ENCODE data around the gene RNF223. TPM values are rescaled to one million over a fixed set of nuclear protein-coding genes. Genes with fewer than 3 reads are reported as not detected.

RNF223 gene
- total RNA-seq, 1 experiment from 2014 or later = 6.3 TPM

DNA sequence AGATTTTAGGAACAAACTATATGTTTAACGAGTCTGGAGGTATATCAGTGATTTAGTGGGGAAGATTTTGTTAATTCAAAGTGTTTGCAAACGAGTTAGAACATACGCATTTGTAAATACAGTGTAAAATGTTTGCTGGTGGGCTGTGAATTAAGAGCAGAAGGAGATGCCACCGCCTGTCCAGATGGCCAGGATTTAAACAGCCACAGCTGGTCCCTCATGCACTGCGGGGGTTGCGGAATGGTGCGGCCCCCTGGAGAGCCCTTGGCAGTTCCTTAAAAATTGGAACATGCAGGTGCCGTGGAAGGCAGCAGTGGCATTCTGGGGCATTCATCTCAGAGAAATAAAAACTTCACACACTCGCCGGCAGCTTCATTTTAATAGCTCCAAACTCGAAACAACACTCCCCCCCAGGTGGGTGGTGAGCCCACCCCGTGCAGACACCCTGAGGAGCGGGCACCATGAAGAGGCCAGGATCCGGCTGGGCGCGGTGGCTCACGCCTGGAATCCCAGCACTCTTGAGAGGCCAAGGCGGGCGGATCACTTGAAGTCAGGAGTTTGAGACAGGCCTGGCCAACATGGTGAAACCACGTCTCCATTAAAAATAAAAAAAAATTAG is 45.3 kb upstream of the RNF223 start (continued):
- TF ChIP-seq, protein P1, sequence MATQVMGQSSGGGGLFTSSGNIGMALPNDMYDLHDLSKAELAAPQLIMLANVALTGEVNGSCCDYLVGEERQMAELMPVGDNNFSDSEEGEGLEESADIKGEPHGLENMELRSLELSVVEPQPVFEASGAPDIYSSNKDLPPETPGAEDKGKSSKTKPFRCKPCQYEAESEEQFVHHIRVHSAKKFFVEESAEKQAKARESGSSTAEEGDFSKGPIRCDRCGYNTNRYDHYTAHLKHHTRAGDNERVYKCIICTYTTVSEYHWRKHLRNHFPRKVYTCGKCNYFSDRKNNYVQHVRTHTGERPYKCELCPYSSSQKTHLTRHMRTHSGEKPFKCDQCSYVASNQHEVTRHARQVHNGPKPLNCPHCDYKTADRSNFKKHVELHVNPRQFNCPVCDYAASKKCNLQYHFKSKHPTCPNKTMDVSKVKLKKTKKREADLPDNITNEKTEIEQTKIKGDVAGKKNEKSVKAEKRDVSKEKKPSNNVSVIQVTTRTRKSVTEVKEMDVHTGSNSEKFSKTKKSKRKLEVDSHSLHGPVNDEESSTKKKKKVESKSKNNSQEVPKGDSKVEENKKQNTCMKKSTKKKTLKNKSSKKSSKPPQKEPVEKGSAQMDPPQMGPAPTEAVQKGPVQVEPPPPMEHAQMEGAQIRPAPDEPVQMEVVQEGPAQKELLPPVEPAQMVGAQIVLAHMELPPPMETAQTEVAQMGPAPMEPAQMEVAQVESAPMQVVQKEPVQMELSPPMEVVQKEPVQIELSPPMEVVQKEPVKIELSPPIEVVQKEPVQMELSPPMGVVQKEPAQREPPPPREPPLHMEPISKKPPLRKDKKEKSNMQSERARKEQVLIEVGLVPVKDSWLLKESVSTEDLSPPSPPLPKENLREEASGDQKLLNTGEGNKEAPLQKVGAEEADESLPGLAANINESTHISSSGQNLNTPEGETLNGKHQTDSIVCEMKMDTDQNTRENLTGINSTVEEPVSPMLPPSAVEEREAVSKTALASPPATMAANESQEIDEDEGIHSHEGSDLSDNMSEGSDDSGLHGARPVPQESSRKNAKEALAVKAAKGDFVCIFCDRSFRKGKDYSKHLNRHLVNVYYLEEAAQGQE (IDR thresholded peaks at IDR 0.05; ENCODE audit: low read depth) = no peak
- TF ChIP-seq ELF1 (IDR thresholded peaks at IDR 0.05; ENCODE audit: borderline replicate concordance, low read depth) (no peak), EGR1 (IDR thresholded peaks at IDR 0.05; ENCODE audit: low read depth) (no peak), POLR2A (IDR thresholded peaks at IDR 0.05; ENCODE audit: borderline replicate concordance, extremely low read depth, insufficient read depth, insufficient read length) (no peak), SP1 (IDR thresholded peaks at IDR 0.05; ENCODE audit: low read depth) (no peak), TCF7L2 (IDR thresholded peaks at IDR 0.05; ENCODE audit: borderline replicate concordance, extremely low read depth, insufficient read depth, insufficient read length) (no peak)

DNA sequence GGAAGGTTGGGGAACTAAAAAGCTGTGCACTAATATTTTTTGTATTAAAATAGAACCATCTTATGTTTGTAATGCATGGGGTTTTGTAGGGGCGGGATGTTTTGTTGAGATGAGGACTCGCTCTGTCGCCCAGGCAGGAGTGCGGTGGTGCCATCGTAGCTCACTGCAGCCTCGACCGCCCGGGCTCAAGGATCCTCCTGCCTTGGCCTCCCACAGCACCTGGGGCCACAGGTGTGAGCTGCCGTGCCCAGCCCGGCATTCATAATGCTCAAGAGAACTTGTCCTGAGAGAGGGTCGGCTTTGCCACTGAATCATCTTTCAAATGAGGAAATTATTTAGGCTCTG is 44.7 kb upstream of the RNF223 start:
- no peaks in the 10 kb centered on the region for H3K9me2 ChIP-seq (ENCODE audit: insufficient read depth)
- no peak overlapping the region for H3K27ac ChIP-seq (ENCODE audit: low read depth, low read length)
- H3K9me3 ChIP-seq (ENCODE audit: control insufficient read depth in 1 of 2, insufficient read depth in 1 of 2, low read depth in 1 of 2, low read length in 2 of 2) = peaks cover 0 to 2% of the 10 kb centered on the region in 2 experiments; a peak in 1 of 4 replicates
- H3K36me3 ChIP-seq (ENCODE audit: control insufficient read depth in 1 of 2, insufficient read depth in 2 of 2, low read length in 2 of 2) = no peaks in the 10 kb centered on the region
- no peak overlapping the region for H3K4me2 ChIP-seq (ENCODE audit: low read length)
- H3K79me2 ChIP-seq (ENCODE audit: insufficient read depth, low read length) = peaks cover 13% of the 10 kb centered on the region
- RAD21 ChIA-PET (ENCODE audit: low non-redundant PET in 1 of 2, low total read pairs in 2 of 2, uncharacterized antibody in 2 of 2, unreplicated experiment in 2 of 2) = no interaction called here
- POLR2A ChIA-PET = no interaction called here
- H4K20me1 ChIP-seq (ENCODE audit: insufficient read depth) = no peaks in the 10 kb centered on the region
- no peak overlapping the region for H3K9ac ChIP-seq (ENCODE audit: low read length)
- no peaks in the 10 kb centered on the region for H3K27me3 ChIP-seq (ENCODE audit: insufficient read depth, low read length)
- BruUV-seq (replicated peaks) = no TSS peak
- ATAC-seq (no peak), DNase-seq (ENCODE audit: low read depth, low spot score) (no peak)
- H3K4me3 ChIP-seq (replicated peaks in 1 of 2; ENCODE audit: low read depth in 1 of 2, low read length in 2 of 2) = no peak overlapping the region
- peaks cover 5 to 19% of the 10 kb centered on the region in 2 experiments; a peak in 3 of 4 replicates for H3K4me1 ChIP-seq (ENCODE audit: control insufficient read depth in 1 of 2, insufficient read depth in 2 of 2, low read length in 2 of 2)
- intact Hi-C loops (cut with micrococcal nuclease) = loop anchor here (5.0 kb wide), 1 partner anchor 142 kb away; no protein-coding TSS in a partner anchor
- H2AFZ ChIP-seq (ENCODE audit: low read depth, low read length, poor library complexity, severe bottlenecking) = no peak overlapping the region
- CTCF ChIA-PET = interaction anchor here (2.7 kb wide), 1 partner anchor 173 kb away, joined by 15 read pairs; no protein-coding TSS in a partner anchor
- TF ChIP-seq SP1 (IDR thresholded peaks at IDR 0.05; ENCODE audit: low read depth) (no peak), SRF (IDR thresholded peaks at IDR 0.05; ENCODE audit: low read depth) (no peak), EGR1 (IDR thresholded peaks at IDR 0.05; ENCODE audit: low read depth) (no peak), CEBPB (IDR thresholded peaks at IDR 0.05; ENCODE audit: low read depth) (no peak), EZH2 (IDR thresholded peaks at IDR 0.05) (no peak), RAD21 (IDR thresholded peaks at IDR 0.05; ENCODE audit: low read depth) (no peak), JUND (IDR thresholded peaks at IDR 0.05) (no peak), SIN3A (IDR thresholded peaks at IDR 0.05; ENCODE audit: low read depth) (no peak), ZNF274 (IDR thresholded peaks at IDR 0.05; ENCODE audit: low read depth, low read length) (no peak), CBX3 (IDR thresholded peaks at IDR 0.05; ENCODE audit: low read depth) (no peak)
- TF ChIP-seq, protein P1 (IDR thresholded peaks at IDR 0.05; ENCODE audit: low read depth) = no peak
- TF ChIP-seq, protein P2, sequence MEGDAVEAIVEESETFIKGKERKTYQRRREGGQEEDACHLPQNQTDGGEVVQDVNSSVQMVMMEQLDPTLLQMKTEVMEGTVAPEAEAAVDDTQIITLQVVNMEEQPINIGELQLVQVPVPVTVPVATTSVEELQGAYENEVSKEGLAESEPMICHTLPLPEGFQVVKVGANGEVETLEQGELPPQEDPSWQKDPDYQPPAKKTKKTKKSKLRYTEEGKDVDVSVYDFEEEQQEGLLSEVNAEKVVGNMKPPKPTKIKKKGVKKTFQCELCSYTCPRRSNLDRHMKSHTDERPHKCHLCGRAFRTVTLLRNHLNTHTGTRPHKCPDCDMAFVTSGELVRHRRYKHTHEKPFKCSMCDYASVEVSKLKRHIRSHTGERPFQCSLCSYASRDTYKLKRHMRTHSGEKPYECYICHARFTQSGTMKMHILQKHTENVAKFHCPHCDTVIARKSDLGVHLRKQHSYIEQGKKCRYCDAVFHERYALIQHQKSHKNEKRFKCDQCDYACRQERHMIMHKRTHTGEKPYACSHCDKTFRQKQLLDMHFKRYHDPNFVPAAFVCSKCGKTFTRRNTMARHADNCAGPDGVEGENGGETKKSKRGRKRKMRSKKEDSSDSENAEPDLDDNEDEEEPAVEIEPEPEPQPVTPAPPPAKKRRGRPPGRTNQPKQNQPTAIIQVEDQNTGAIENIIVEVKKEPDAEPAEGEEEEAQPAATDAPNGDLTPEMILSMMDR (IDR thresholded peaks at IDR 0.05 in 2 of 3, conservative IDR thresholded peaks at IDR 0.05 in 1 of 3; ENCODE audit: borderline replicate concordance in 1 of 3, insufficient read depth in 1 of 3, low read depth in 2 of 3, low read length in 2 of 3) = no peak
